ENCODE results near the gene HSPA12A.
A peak's percentile ranks its signal among the peaks of the same experiment; 100 is the strongest.

The HSPA12A gene

GRCh38 chr10:116689744-116690143, 52.6 kb downstream of the HSPA12A start:
- DNase-seq (ENCODE audit: low read depth): no peak

GRCh38 chr10:116688741-116689495, 53.4 kb downstream of the HSPA12A start:
- no peak for DNase-seq (ENCODE audit: low read depth)

GRCh38 chr10:116688241-116688711, 54.1 kb downstream of the HSPA12A start:
- peak; percentile 1 for DNase-seq (ENCODE audit: low read depth)

GRCh38 chr10:116687633-116688032, 54.7 kb downstream of the HSPA12A start:
- no peak for DNase-seq (ENCODE audit: low read depth)

- no peak for DNase-seq (ENCODE audit: low read depth)
Measured at GRCh38 chr10:116686632-116687031, 55.7 kb downstream of the HSPA12A start.

- DNase-seq (ENCODE audit: low read depth): no peak
Measured at GRCh38 chr10:116685807-116686206, 56.6 kb downstream of the HSPA12A start.

GRCh38 chr10:116684781-116685180, 57.6 kb downstream of the HSPA12A start:
- no peak for DNase-seq (ENCODE audit: low read depth)

GRCh38 chr10:116683821-116684220, 58.5 kb downstream of the HSPA12A start:
- no peak for DNase-seq (ENCODE audit: low read depth)

GRCh38 chr10:116683166-116683565, 59.2 kb downstream of the HSPA12A start:
- DNase-seq (ENCODE audit: low read depth): no peak

GRCh38 chr10:116679351-116679750, 63.0 kb downstream of the HSPA12A start:
- no peak for DNase-seq (ENCODE audit: low read depth)

- DNase-seq (ENCODE audit: low read depth): no peak
Measured at GRCh38 chr10:116676633-116677032, 65.7 kb downstream of the HSPA12A start.

GRCh38 chr10:116676118-116676517, 66.2 kb downstream of the HSPA12A start:
- no peak for DNase-seq (ENCODE audit: low read depth)

GRCh38 chr10:116674901-116675423, 67.4 kb downstream of the HSPA12A start:
- DNase-seq (ENCODE audit: low read depth): no peak

- DNase-seq (ENCODE audit: low read depth): no peak
Measured at GRCh38 chr10:116673866-116674265, 68.5 kb downstream of the HSPA12A start.

GRCh38 chr10:116672891-116673290, 69.5 kb downstream of the HSPA12A start:
- no peak for DNase-seq (ENCODE audit: low read depth)

- DNase-seq (ENCODE audit: low read depth): no peak
Measured at GRCh38 chr10:116671274-116671926, 71.0 kb downstream of the HSPA12A start.

GRCh38 chr10:116670706-116671105, 71.7 kb downstream of the HSPA12A start:
- no peak for DNase-seq (ENCODE audit: low read depth)

GRCh38 chr10:116669832-116670644, 72.3 kb downstream of the HSPA12A start:
- no peak for DNase-seq (ENCODE audit: low read depth)

GRCh38 chr10:116669080-116669479, 73.3 kb downstream of the HSPA12A start:
- DNase-seq (ENCODE audit: low read depth): no peak

- DNase-seq (ENCODE audit: low read depth): no peak
Measured at GRCh38 chr10:116668446-116668845, 73.9 kb downstream of the HSPA12A start.

- no peak for DNase-seq (ENCODE audit: low read depth)
Measured at GRCh38 chr10:116668018-116668417, 74.3 kb downstream of the HSPA12A start.

- DNase-seq (ENCODE audit: low read depth): no peak
Measured at GRCh38 chr10:116667484-116667883, 74.9 kb downstream of the HSPA12A start.
